CD4-positive, alpha-beta memory T cell (primary cell): ENCODE data around the gene GOLGA6L2. TPM values are rescaled to one million over a fixed set of nuclear protein-coding genes. Genes with fewer than 3 reads are reported as not detected.
"Not testable (repeated sequence)": the region's sequence is repeated elsewhere in the genome, so short reads cannot be mapped to it uniquely, and the experiment has no call there.

ENCODE experiments used
- CTCF ChIA-PET: fragments of 350-600 bp; sonication (Branson Sonifier 250); formaldehyde crosslinking; loops from one replicate; lab custom pipeline; 2021; ENCODE audit warnings: inconsistent platforms; ENCODE audit not compliant: partially characterized antibody; lab: Charles Lee
- POLR2A ChIA-PET: fragments of 350-600 bp; sonication (Branson Sonifier 250); formaldehyde crosslinking; loops from one replicate; lab custom pipeline; 2021; ENCODE audit not compliant: partially characterized antibody; lab: Charles Lee
- DNase-seq, 5 donors: peaks; one replicate each; pipeline versions ENCODE4 v3.0.0 to v3.0.0-alpha.2; 2020 to 2022; ENCODE audit warnings: mixed read lengths in 1 of 5
- H3K27ac ChIP-seq: one replicate; pipeline ENCODE4 v1.7.0; 2013; ENCODE audit warnings: low read depth, low read length
- H3K27me3 ChIP-seq: 2 replicates; pipeline ENCODE4 v1.7.0; 2013; ENCODE audit warnings: mild to moderate bottlenecking, low read length, moderate library complexity; ENCODE audit not compliant: insufficient read depth
- H3K36me3 ChIP-seq: 2 replicates; pipeline ENCODE4 v1.7.0; 2013; ENCODE audit warnings: mild to moderate bottlenecking, low read length, moderate library complexity; ENCODE audit not compliant: insufficient read depth
- H3K4me1 ChIP-seq: 2 replicates; pipeline ENCODE4 v1.7.0; 2013; ENCODE audit warnings: mild to moderate bottlenecking, low read length, moderate library complexity; ENCODE audit not compliant: insufficient read depth
- H3K4me3 ChIP-seq, 2 donors: one replicate each; pipeline ENCODE4 v1.7.0; 2013; ENCODE audit warnings: low read length in 2 of 2, mild to moderate bottlenecking in 1 of 2
- H3K9me3 ChIP-seq, 2 donors: one replicate each; pipeline ENCODE4 v1.7.0; 2013; ENCODE audit warnings: low read length in 2 of 2, control low read depth in 1 of 2; ENCODE audit not compliant: control insufficient read depth in 1 of 2
- H3K27ac Mint-ChIP-seq, 7 donors: one replicate each; pipeline ENCODE4 v1.8.0; 2020 to 2021; ENCODE audit warnings: mixed read lengths in 7 of 7, mild to moderate bottlenecking in 6 of 7, inconsistent platforms in 3 of 7, moderate library complexity in 3 of 7
- H3K27me3 Mint-ChIP-seq, 2 donors: one replicate each; pipeline ENCODE4 v1.8.0; 2020 to 2021; ENCODE audit warnings: mixed read lengths in 2 of 2
- H3K36me3 Mint-ChIP-seq, 2 donors: one replicate each; pipeline ENCODE4 v1.8.0; 2020 to 2021; ENCODE audit warnings: mixed read lengths in 2 of 2, inconsistent platforms in 1 of 2, mild to moderate bottlenecking in 1 of 2
- H3K4me1 Mint-ChIP-seq, 4 donors: one replicate each; pipeline ENCODE4 v1.8.0; 2020 to 2021; ENCODE audit warnings: mixed read lengths in 4 of 4, mild to moderate bottlenecking in 1 of 4
- H3K4me3 Mint-ChIP-seq, 8 donors: one replicate each; pipeline ENCODE4 v1.8.0; 2020 to 2021; ENCODE audit warnings: mixed read lengths in 8 of 8, mild to moderate bottlenecking in 7 of 8, moderate library complexity in 6 of 8, inconsistent platforms in 3 of 8
- H3K9me3 Mint-ChIP-seq, 8 donors: one replicate each; pipeline ENCODE4 v1.8.0; 2020 to 2021; ENCODE audit warnings: mixed read lengths in 8 of 8, mild to moderate bottlenecking in 5 of 8, inconsistent platforms in 3 of 8, moderate library complexity in 1 of 8
- intact Hi-C: fragments of 100-400 bp; cut with micrococcal nuclease; formaldehyde crosslinking; loops from one replicate; pipeline ENCODE4 v1.15.1; 2023
- polyA plus RNA-seq, 2 donors: library from polyadenylated mRNA; unstranded; fragments of 300-500 nt; fragmentation: Illumina TruSeq; gene quantifications; one replicate each; pipeline ENCODE4 v1.2.3, GENCODE V29; 2021
- total RNA-seq, 2 experiments: library from RNA; stranded (reverse); gene quantifications; one replicate each; pipeline ENCODE4 v1.2.3, GENCODE V29; 2021

Gene GOLGA6L2
- total and polyA plus RNA-seq, 4 experiments from 2014 or later = not detected

DNA sequence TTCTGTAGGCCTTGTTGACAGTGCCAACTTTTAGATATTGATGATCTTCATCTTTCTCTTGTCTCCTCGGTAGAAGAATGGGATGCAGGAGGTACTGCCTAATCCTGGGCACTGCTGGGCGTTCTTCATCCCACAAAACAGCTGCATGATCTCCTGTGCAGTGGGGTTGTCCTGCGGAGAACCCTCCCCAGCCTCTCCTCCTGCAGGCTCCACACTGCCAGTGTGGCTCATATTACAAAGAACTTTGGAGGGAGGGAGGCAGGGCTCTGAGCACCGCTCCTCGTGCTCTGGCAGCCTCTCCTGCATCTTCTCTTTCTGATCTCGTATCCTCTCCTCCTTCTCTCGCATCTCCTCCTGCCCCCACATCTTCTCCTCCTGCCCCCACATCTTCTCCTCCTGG, 7.5 kb downstream of the GOLGA6L2 start:
- ChIA-PET POLR2A (no interaction called here), CTCF (no interaction called here)
- H3K36me3 ChIP-seq = no peaks in the 10 kb centered on the region
- H3K4me3 ChIP-seq = no peak overlapping the region
- H3K4me3 Mint-ChIP-seq = no peak overlapping the region
- no peaks in the 10 kb centered on the region for H3K9me3 ChIP-seq
- H3K36me3 Mint-ChIP-seq = no peaks in the 10 kb centered on the region
- H3K27ac ChIP-seq = no peak overlapping the region
- no peaks in the 10 kb centered on the region for H3K27me3 ChIP-seq
- H3K4me1 ChIP-seq = no peaks in the 10 kb centered on the region
- no peak for DNase-seq
- peaks cover 0 to 2% of the 10 kb centered on the region in 2 donors for H3K27me3 Mint-ChIP-seq
- H3K9me3 Mint-ChIP-seq = peaks cover 0 to 2% (median 0%) of the 10 kb centered on the region in 8 donors
- intact Hi-C loops = no loop called here
- H3K27ac Mint-ChIP-seq = no peak overlapping the region
- H3K4me1 Mint-ChIP-seq = no peaks in the 10 kb centered on the region

GRCh38 chr15:23438816-23439466, 8.1 kb downstream of the GOLGA6L2 start:
- intact Hi-C loops = no loop called here
- CTCF ChIA-PET = no interaction called here
- H3K27me3 Mint-ChIP-seq = peaks cover 0 to 2% of the 10 kb centered on the region in 2 donors

GRCh38 chr15:23437673-23438072, 9.4 kb downstream of the GOLGA6L2 start:
- ChIA-PET POLR2A (no interaction called here), CTCF (no interaction called here)
- no peaks in the 10 kb centered on the region for H3K27me3 ChIP-seq
- Mint-ChIP-seq H3K4me3 (no peak overlapping the region), H3K36me3 (no peaks in the 10 kb centered on the region), H3K27ac (no peak overlapping the region), H3K4me1 (no peaks in the 10 kb centered on the region), H3K27me3 (no peaks in the 10 kb centered on the region), H3K9me3 (peaks cover 0 to 2% (median 0%) of the 10 kb centered on the region in 8 donors)
- intact Hi-C loops = no loop called here
- H3K4me1 ChIP-seq = no peaks in the 10 kb centered on the region
- DNase-seq = no peak
- H3K27ac ChIP-seq = no peak overlapping the region
- no peak overlapping the region for H3K4me3 ChIP-seq
- no peaks in the 10 kb centered on the region for H3K9me3 ChIP-seq
- H3K36me3 ChIP-seq = no peaks in the 10 kb centered on the region

More at GRCh38 chr15:23438816-23439466, 8.1 kb downstream of the GOLGA6L2 start:
- Mint-ChIP-seq H3K9me3 (peaks cover 0 to 2% (median 0%) of the 10 kb centered on the region in 8 donors), H3K4me1 (no peaks in the 10 kb centered on the region), H3K4me3 (no peak overlapping the region), H3K36me3 (no peaks in the 10 kb centered on the region), H3K27ac (no peak overlapping the region)
- Histone ChIP-seq H3K36me3 (no peaks in the 10 kb centered on the region), H3K27ac (no peak overlapping the region), H3K4me3 (no peak overlapping the region), H3K27me3 (no peaks in the 10 kb centered on the region), H3K4me1 (no peaks in the 10 kb centered on the region), H3K9me3 (no peaks in the 10 kb centered on the region)
- POLR2A ChIA-PET = no interaction called here
- DNase-seq = no peak

- no peaks in the 10 kb centered on the region for H3K4me1 ChIP-seq
- no peak overlapping the region for H3K4me3 ChIP-seq
- no peaks in the 10 kb centered on the region for H3K27me3 ChIP-seq
- no peak overlapping the region for H3K27ac ChIP-seq
- no peak overlapping the region for H3K4me3 Mint-ChIP-seq
- H3K36me3 Mint-ChIP-seq = no peaks in the 10 kb centered on the region
- ChIA-PET POLR2A (no interaction called here), CTCF (no interaction called here)
- DNase-seq = no peak
- no peaks in the 10 kb centered on the region for H3K4me1 Mint-ChIP-seq
- intact Hi-C loops = no loop called here
- no peaks in the 10 kb centered on the region for H3K9me3 ChIP-seq
- H3K9me3 Mint-ChIP-seq = peaks cover 0 to 2% (median 0%) of the 10 kb centered on the region in 8 donors
- H3K27ac Mint-ChIP-seq = no peak overlapping the region
- H3K36me3 ChIP-seq = no peaks in the 10 kb centered on the region
- H3K27me3 Mint-ChIP-seq = no peaks in the 10 kb centered on the region
Observed at GRCh38 chr15:23437146-23437545, 9.9 kb downstream of the GOLGA6L2 start.

DNA sequence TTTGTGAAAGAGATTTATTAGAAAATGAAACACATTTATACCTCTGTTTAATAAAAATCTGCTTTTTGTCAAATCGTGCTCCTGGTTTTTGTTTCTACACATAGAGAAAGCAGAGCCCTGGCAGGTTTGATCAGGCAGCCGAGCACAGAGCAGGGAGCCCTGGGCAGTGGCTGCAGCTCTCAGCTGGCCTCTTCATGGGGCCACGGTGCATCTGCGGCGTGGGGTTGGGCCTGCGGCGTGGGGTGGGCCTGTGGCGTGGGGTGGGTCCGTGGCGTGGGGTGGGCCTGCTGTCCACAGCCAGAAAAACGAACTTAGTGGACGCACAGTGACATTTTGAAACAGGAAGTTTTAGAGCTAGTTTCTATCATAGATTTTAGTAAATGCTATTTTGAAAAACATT, 10.6 kb downstream of the GOLGA6L2 start:
- Histone ChIP-seq H3K27me3 (no peaks in the 10 kb centered on the region), H3K27ac (no peak overlapping the region), H3K4me3 (no peak overlapping the region), H3K9me3 (no peaks in the 10 kb centered on the region), H3K36me3 (no peaks in the 10 kb centered on the region), H3K4me1 (no peaks in the 10 kb centered on the region)
- no peak overlapping the region for H3K4me3 Mint-ChIP-seq
- H3K4me1 Mint-ChIP-seq = no peaks in the 10 kb centered on the region
- intact Hi-C loops = no loop called here
- H3K27ac Mint-ChIP-seq = no peak overlapping the region
- ChIA-PET CTCF (no interaction called here), POLR2A (no interaction called here)
- no peak for DNase-seq
- H3K36me3 Mint-ChIP-seq = no peaks in the 10 kb centered on the region
- no peaks in the 10 kb centered on the region for H3K27me3 Mint-ChIP-seq
- H3K9me3 Mint-ChIP-seq = no peaks in the 10 kb centered on the region

- POLR2A ChIA-PET, H3K27ac Mint-ChIP-seq, H3K4me1 ChIP-seq, H3K4me1 Mint-ChIP-seq, H3K27me3 ChIP-seq, DNase-seq, H3K36me3 Mint-ChIP-seq, H3K4me3 ChIP-seq, H3K9me3 Mint-ChIP-seq, H3K27ac ChIP-seq, H3K36me3 ChIP-seq, H3K4me3 Mint-ChIP-seq, H3K27me3 Mint-ChIP-seq, intact Hi-C loops, H3K9me3 ChIP-seq: not testable (repeated sequence)
- CTCF ChIA-PET = interaction anchor here (0.8 kb wide), 1 partner anchor 124 kb away, joined by 3 read pairs; no protein-coding TSS in a partner anchor
Observed at GRCh38 chr15:23434699-23435098, 12.3 kb downstream of the GOLGA6L2 start.

DNA sequence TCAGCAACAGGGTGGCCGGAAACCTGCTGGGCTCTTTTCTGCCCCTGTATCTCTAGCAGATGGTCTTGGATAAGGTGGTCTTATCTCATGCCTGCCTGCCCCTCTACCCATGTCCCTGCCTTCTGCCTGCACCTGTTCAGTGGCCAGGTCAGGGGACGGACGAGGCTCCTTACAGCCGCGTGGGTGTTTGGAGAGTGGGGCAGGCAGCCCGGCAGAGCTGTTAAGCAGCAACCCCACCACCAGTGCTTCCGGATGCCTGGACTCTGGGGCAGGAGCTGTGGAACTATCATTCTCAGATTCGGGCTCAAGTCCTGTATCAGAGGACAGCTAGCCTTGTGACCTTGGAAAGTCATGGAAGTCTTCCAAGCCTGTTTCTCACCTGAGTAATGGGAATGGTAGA, 21.7 kb downstream of the GOLGA6L2 start:
- H3K27me3 ChIP-seq, H3K36me3 Mint-ChIP-seq, POLR2A ChIA-PET, DNase-seq, H3K27me3 Mint-ChIP-seq, H3K36me3 ChIP-seq, H3K27ac Mint-ChIP-seq, CTCF ChIA-PET, intact Hi-C loops, H3K27ac ChIP-seq, H3K9me3 ChIP-seq, H3K4me3 Mint-ChIP-seq, H3K4me1 ChIP-seq, H3K4me1 Mint-ChIP-seq, H3K9me3 Mint-ChIP-seq, H3K4me3 ChIP-seq: not testable (repeated sequence)
